ENCODE results near the gene SAMM50.

The SAMM50 gene

DNA sequence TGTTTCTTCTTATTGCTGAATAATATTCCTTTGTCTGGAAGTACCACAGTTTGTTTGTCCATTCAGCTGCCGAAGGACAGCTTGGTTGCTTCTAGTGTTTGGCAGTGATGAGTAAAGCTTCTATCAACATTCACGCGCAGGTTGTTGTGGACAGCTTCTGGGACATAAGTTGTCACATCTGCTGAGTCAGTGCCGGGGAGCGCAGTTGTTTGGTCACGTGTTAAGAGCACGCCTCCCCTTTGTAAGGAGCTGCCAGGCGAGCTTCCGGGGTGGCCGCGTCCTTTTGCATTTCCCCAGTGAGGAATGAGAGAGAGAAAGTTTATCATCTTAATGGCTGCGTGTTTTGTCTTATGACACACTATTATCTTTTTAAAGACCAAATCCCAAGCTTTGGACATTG lies 30.3 kb downstream of the SAMM50 start:
- Histone ChIP-seq H3K9ac (ENCODE audit: low read length) (no peak overlapping the region), H4K20me1 (ENCODE audit: low read depth, low read length) (no peaks in the 10 kb centered on the region), H3K4me3 (ENCODE audit: insufficient read depth, low read length, poor library complexity, severe bottlenecking) (no peak overlapping the region), H3K9me3 (ENCODE audit: insufficient read depth, low read length) (no peaks in the 10 kb centered on the region), H3K27ac (ENCODE audit: low read depth, low read length) (no peak overlapping the region), H3K36me3 (ENCODE audit: low read length) (peaks cover 5% of the 10 kb centered on the region; the same call in 1 of the 2 replicates), H2AFZ (ENCODE audit: low read depth, low read length, severe bottlenecking) (no peak overlapping the region), H3K79me2 (ENCODE audit: insufficient read depth, low read length) (no peaks in the 10 kb centered on the region), H3K9me2 (replicated peaks; ENCODE audit: insufficient read depth, low read length) (no peaks in the 10 kb centered on the region), H3F3A (ENCODE audit: insufficient read depth) (no peaks in the 10 kb centered on the region), H3K27me3 (ENCODE audit: low read length) (no peaks in the 10 kb centered on the region), H3K4me2 (ENCODE audit: low read depth, low read length, poor library complexity, severe bottlenecking) (no peak overlapping the region)
- no peak for TF ChIP-seq EZH2phosphoT487 (conservative IDR thresholded peaks at IDR 0.05; ENCODE audit: low read length)
- TF ChIP-seq, protein P1, sequence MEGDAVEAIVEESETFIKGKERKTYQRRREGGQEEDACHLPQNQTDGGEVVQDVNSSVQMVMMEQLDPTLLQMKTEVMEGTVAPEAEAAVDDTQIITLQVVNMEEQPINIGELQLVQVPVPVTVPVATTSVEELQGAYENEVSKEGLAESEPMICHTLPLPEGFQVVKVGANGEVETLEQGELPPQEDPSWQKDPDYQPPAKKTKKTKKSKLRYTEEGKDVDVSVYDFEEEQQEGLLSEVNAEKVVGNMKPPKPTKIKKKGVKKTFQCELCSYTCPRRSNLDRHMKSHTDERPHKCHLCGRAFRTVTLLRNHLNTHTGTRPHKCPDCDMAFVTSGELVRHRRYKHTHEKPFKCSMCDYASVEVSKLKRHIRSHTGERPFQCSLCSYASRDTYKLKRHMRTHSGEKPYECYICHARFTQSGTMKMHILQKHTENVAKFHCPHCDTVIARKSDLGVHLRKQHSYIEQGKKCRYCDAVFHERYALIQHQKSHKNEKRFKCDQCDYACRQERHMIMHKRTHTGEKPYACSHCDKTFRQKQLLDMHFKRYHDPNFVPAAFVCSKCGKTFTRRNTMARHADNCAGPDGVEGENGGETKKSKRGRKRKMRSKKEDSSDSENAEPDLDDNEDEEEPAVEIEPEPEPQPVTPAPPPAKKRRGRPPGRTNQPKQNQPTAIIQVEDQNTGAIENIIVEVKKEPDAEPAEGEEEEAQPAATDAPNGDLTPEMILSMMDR (IDR thresholded peaks at IDR 0.05; ENCODE audit: insufficient read depth, low read length, poor library complexity, severe bottlenecking), result no peak

DNA sequence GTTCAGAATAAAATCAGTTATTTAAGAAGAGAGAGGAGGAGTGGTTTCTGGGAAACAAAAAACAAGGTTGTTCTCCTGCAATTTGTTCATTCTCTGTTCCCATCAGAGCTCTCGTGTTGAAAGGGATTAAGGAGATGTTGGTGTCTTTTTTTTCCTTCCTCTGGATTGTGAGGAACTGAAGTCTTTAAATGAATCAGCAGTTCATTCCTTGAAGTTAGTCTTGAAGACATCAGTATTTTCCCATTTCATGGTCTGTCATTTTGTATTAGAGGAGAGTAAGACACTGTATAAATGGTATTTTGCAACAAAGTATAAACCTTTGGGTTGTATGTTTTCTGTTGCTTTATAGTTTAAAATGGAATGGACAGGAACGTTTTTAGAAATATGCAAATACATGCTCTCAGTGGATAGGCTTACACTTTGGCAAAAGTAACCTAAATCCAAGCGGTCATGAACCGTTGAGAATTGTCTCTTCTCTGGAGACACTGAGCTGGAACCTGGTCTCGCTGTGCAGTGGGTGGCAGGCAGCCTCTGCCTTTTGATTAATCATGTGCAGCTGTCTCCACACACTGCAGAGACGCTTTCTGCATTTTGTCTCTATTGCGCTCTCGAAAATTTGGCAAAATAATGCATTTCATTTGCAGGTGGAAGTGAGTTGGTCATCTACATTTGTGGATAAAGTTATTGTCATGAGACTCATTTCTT lies 33.0 kb downstream of the SAMM50 start:
- no peak for TF ChIP-seq EZH2phosphoT487 (conservative IDR thresholded peaks at IDR 0.05; ENCODE audit: low read length)
- TF ChIP-seq, protein P1 (IDR thresholded peaks at IDR 0.05; ENCODE audit: insufficient read depth, low read length, poor library complexity, severe bottlenecking), result no peak
- no peaks in the 10 kb centered on the region for H3K27me3 ChIP-seq (ENCODE audit: low read length)
- no peaks in the 10 kb centered on the region for H4K20me1 ChIP-seq (ENCODE audit: low read depth, low read length)
- no peaks in the 10 kb centered on the region for H3K9me2 ChIP-seq (replicated peaks; ENCODE audit: insufficient read depth, low read length)
- no peak overlapping the region for H3K4me2 ChIP-seq (ENCODE audit: low read depth, low read length, poor library complexity, severe bottlenecking)
- no peak overlapping the region for H3K9ac ChIP-seq (ENCODE audit: low read length)
- H3F3A ChIP-seq (ENCODE audit: insufficient read depth), result no peaks in the 10 kb centered on the region
- no peaks in the 10 kb centered on the region for H3K9me3 ChIP-seq (ENCODE audit: insufficient read depth, low read length)
- no peak overlapping the region for H3K4me3 ChIP-seq (ENCODE audit: insufficient read depth, low read length, poor library complexity, severe bottlenecking)
- peaks cover 5% of the 10 kb centered on the region; the same call in 1 of the 2 replicates for H3K36me3 ChIP-seq (ENCODE audit: low read length)
- H3K27ac ChIP-seq (ENCODE audit: low read depth, low read length), result no peak overlapping the region
- no peaks in the 10 kb centered on the region for H3K79me2 ChIP-seq (ENCODE audit: insufficient read depth, low read length)
- H2AFZ ChIP-seq (ENCODE audit: low read depth, low read length, severe bottlenecking), result no peak overlapping the region

DNA sequence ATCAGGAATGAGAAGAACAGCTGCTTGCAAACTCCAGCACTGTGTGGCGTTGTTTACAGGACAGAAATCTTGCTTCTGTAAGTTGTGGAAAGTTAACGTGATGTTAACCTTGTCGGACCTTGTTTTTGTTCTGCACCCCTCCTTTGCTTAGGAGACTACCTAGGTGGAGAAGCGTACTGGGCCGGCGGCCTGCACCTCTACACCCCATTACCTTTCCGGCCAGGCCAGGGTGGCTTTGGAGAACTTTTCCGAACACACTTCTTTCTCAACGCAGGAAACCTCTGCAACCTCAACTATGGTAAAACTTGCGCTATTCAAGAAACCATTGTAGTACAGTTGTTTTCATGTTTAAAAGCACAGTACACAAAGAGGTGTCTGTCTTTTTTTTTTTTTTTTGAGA lies 33.7 kb downstream of the SAMM50 start:
- no peaks in the 10 kb centered on the region for H3K27me3 ChIP-seq (ENCODE audit: low read length)
- no peak overlapping the region for H3K4me3 ChIP-seq (ENCODE audit: insufficient read depth, low read length, poor library complexity, severe bottlenecking)
- H3F3A ChIP-seq (ENCODE audit: insufficient read depth), result no peaks in the 10 kb centered on the region
- no peaks in the 10 kb centered on the region for H4K20me1 ChIP-seq (ENCODE audit: low read depth, low read length)
- no peak overlapping the region for H3K9ac ChIP-seq (ENCODE audit: low read length)
- no peaks in the 10 kb centered on the region for H3K9me3 ChIP-seq (ENCODE audit: insufficient read depth, low read length)
- no peaks in the 10 kb centered on the region for H3K9me2 ChIP-seq (replicated peaks; ENCODE audit: insufficient read depth, low read length)
- no peak overlapping the region for H3K4me2 ChIP-seq (ENCODE audit: low read depth, low read length, poor library complexity, severe bottlenecking)
- no peaks in the 10 kb centered on the region for H3K79me2 ChIP-seq (ENCODE audit: insufficient read depth, low read length)
- H3K27ac ChIP-seq (ENCODE audit: low read depth, low read length), result no peak overlapping the region
- TF ChIP-seq EZH2phosphoT487 (conservative IDR thresholded peaks at IDR 0.05; ENCODE audit: low read length), result no peak
- TF ChIP-seq, protein P1 (IDR thresholded peaks at IDR 0.05; ENCODE audit: insufficient read depth, low read length, poor library complexity, severe bottlenecking), result no peak
- H3K36me3 ChIP-seq (ENCODE audit: low read length), result peaks cover 5% of the 10 kb centered on the region; the same call in 1 of the 2 replicates
- H2AFZ ChIP-seq (ENCODE audit: low read depth, low read length, severe bottlenecking), result no peak overlapping the region

All from SU-DHL-6 (cell line).